NT2/D1 (cell line): Measurements from ENCODE around the gene CTSC.

Experiments used
- YY1 ChIP-seq: IDR thresholded peaks from 2 replicates; pipeline ENCODE4 v1.6.1; 2011; ENCODE audit not compliant: insufficient read length, insufficient read depth
- ZNF274 ChIP-seq: IDR thresholded peaks from 2 replicates; pipeline ENCODE4 v1.6.1; 2011; ENCODE audit warnings: mild to moderate bottlenecking, low read depth, low read length

DNA sequence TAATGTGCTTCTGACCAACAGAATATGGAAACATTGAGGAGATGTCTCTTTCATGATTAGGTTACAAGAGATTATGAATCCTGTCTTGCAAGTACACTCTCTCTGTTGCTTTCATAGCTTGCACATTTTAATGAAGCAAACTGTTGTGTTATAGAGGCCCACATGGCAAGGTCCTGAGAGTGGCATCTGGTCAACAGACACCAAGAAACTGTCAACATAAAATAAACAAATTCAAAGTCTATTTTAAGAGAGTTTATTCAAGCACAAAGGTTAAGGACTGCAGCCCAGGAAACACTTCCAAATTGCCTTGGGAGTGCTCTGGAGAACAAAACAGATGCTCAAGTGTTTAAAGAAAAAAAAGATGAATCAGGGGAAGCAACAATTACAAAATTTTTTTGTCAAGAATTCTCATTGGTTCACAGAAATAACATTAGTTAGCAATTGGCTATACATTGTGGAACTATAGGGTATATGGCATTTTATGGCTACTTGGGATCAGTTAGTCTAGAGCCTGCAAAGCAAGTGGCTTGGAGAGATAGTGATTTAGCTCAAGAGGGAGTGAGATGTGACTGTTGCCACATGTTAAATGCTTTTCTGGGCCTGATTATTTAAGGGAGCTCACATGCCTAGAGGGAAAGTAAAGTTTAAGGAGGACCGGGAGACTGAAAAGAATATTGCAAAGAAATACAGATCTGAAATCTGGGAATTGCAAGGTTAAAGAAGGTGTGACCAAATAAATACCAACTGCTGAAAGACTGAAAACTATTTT lies 54.6 kb downstream of the CTSC start:
- TF ChIP-seq ZNF274 (no peak), YY1 (no peak)
